Osteoblast (primary cell): ENCODE measurements around the gene CNTNAP5. TPM values are rescaled to one million over a fixed set of nuclear protein-coding genes. Genes with fewer than 3 reads are reported as not detected.
"Not testable (repeated sequence)": the region's sequence is repeated elsewhere in the genome, so short reads cannot be mapped to it uniquely, and the experiment has no call there.

Experiments
- DNase-seq: peaks from one replicate; pipeline ENCODE4 v3.0.0; 2011; ENCODE audit warnings: low spot score, mixed read lengths; ENCODE audit not compliant: insufficient read length; ENCODE audit errors: missing footprints
- H2AFZ ChIP-seq: 2 replicates; pipeline ENCODE4 v1.6.0; 2011; ENCODE audit warnings: mild to moderate bottlenecking, low read length
- H3K27ac ChIP-seq: 2 replicates; pipeline ENCODE4 v1.5.1; 2011; ENCODE audit warnings: mild to moderate bottlenecking, low read depth, low read length, moderate library complexity
- H3K27me3 ChIP-seq: 2 replicates; pipeline ENCODE4 v1.6.0; 2012; ENCODE audit warnings: mild to moderate bottlenecking, control low read depth, inconsistent platforms, low read length, moderate library complexity; ENCODE audit not compliant: insufficient read depth
- H3K36me3 ChIP-seq: 2 replicates; pipeline ENCODE4 v1.5.1; 2011; ENCODE audit warnings: mild to moderate bottlenecking, low read length, control low read depth, moderate library complexity; ENCODE audit not compliant: insufficient read depth
- H3K4me1 ChIP-seq: 2 replicates; pipeline ENCODE4 v1.5.1; 2011; ENCODE audit warnings: mild to moderate bottlenecking, low read length, control low read depth, moderate library complexity; ENCODE audit not compliant: insufficient read depth
- H3K4me2 ChIP-seq: 2 replicates; pipeline ENCODE4 v1.6.0; 2011; ENCODE audit warnings: mild to moderate bottlenecking, low read length; ENCODE audit not compliant: insufficient read depth
- H3K4me3 ChIP-seq: fragments of 200-600 bp; sonication (generic); 3 replicates; pipeline ENCODE4 v1.5.1; 2012; ENCODE audit warnings: mild to moderate bottlenecking, low read length, inconsistent platforms; ENCODE audit not compliant: insufficient read depth
- H3K79me2 ChIP-seq: 2 replicates; pipeline ENCODE4 v1.6.0; 2012; ENCODE audit warnings: mild to moderate bottlenecking, low read length, control low read depth, inconsistent platforms; ENCODE audit not compliant: insufficient read depth
- H3K9me3 ChIP-seq: 2 replicates; pipeline ENCODE4 v1.5.1; 2011; ENCODE audit warnings: low read depth, low read length, control low read depth
- H4K20me1 ChIP-seq: 2 replicates; pipeline ENCODE4 v1.6.0; 2012; ENCODE audit warnings: mild to moderate bottlenecking, low read length, control low read depth; ENCODE audit not compliant: insufficient read depth
- CTCF ChIP-seq: IDR thresholded peaks from 2 replicates; pipeline ENCODE4 v1.5.1; 2011; ENCODE audit warnings: mild to moderate bottlenecking, low read depth, low read length, moderate library complexity; ENCODE audit errors: extremely low read depth
- total RNA-seq: library from RNA; depleted of rRNA; stranded (reverse); fragments of >200 nt; gene quantifications from 2 replicates; pipeline ENCODE4 v1.2.3, GENCODE V29; 2012

The CNTNAP5 gene
- total RNA-seq, 1 donor = not detected

DNA sequence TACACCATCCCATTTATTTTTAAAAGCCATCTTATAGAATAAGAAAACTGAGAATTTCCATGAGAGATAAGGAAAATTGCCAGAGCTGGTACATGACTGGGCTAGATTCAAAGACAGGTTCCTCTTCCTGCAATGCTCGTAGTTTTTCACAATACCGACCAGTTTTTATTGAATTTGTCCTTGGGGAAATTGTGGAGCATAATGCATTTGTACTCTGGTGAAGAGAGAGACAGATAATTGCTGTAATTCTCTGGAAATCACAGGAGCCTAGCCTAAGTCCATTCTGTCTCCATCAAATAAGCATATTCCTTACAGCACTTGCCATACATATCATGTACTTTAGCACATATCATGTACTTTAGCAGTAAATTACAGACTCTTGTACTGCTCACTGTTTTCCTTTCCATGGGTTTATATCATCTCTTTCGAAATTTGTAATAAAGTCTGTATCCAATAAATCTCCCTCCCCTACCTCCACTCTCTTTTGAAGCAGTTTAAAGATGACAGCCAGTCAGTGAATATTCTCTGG is 355.2 kb downstream of the CNTNAP5 start:
- H3K4me1 ChIP-seq = no peaks in the 10 kb centered on the region
- H4K20me1 ChIP-seq = no peaks in the 10 kb centered on the region
- no peak overlapping the region for H3K27ac ChIP-seq
- no peak overlapping the region for H3K4me2 ChIP-seq
- H3K4me3 ChIP-seq = no peak overlapping the region
- TF ChIP-seq CTCF = no peak
- no peaks in the 10 kb centered on the region for H3K27me3 ChIP-seq
- H3K9me3 ChIP-seq = no peaks in the 10 kb centered on the region
- no peak for DNase-seq
- no peaks in the 10 kb centered on the region for H3K79me2 ChIP-seq
- H3K36me3 ChIP-seq = no peaks in the 10 kb centered on the region
- no peak overlapping the region for H2AFZ ChIP-seq

GRCh38 chr2:124382067-124382618 is 357.1 kb downstream of the CNTNAP5 start:
- Histone ChIP-seq H3K9me3 (no peaks in the 10 kb centered on the region), H3K27me3 (no peaks in the 10 kb centered on the region), H3K4me3 (no peak overlapping the region), H3K36me3 (no peaks in the 10 kb centered on the region), H3K27ac (no peak overlapping the region), H4K20me1 (no peaks in the 10 kb centered on the region), H2AFZ (no peak overlapping the region), H3K4me1 (no peaks in the 10 kb centered on the region), H3K4me2 (no peak overlapping the region), H3K79me2 (no peaks in the 10 kb centered on the region)
- no peak for TF ChIP-seq CTCF
- no peak for DNase-seq

DNA sequence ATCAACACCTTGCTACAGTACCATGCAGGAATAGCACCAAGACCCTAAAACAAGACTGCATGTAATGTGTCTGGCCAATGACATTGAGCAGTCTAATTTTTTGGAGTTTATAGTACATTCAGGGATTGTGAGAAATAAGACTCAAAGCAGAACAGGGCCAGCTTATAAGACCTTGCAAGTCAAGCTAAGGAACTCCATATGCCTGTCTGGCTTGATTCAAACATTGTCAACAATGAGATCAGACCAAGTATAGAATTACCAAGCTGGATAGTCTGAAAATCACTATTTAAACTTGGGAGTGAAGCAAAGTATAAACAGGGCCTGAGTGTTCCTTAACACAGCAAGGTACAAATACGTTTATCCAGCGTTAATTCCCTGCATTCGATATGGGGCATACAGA is 370.9 kb downstream of the CNTNAP5 start:
- H3K79me2 ChIP-seq = no peaks in the 10 kb centered on the region
- H3K4me1 ChIP-seq = no peaks in the 10 kb centered on the region

GRCh38 chr2:124402274-124402673 is 377.2 kb downstream of the CNTNAP5 start:
- no peak for DNase-seq
- Histone ChIP-seq H3K27me3 (no peaks in the 10 kb centered on the region), H3K4me3 (no peak overlapping the region), H3K4me2 (no peak overlapping the region), H3K27ac (no peak overlapping the region), H2AFZ (no peak overlapping the region), H3K4me1 (no peaks in the 10 kb centered on the region), H3K9me3 (peaks cover 3% of the 10 kb centered on the region), H3K36me3 (no peaks in the 10 kb centered on the region), H3K79me2 (no peaks in the 10 kb centered on the region), H4K20me1 (no peaks in the 10 kb centered on the region)
- no peak for TF ChIP-seq CTCF

More for the DNA sequence above, 370.9 kb downstream of the CNTNAP5 start:
- no peaks in the 10 kb centered on the region for H3K9me3 ChIP-seq
- no peaks in the 10 kb centered on the region for H3K36me3 ChIP-seq
- H2AFZ ChIP-seq = no peak overlapping the region
- H3K27me3 ChIP-seq = no peaks in the 10 kb centered on the region
- no peak overlapping the region for H3K4me3 ChIP-seq
- H4K20me1 ChIP-seq = no peaks in the 10 kb centered on the region
- TF ChIP-seq CTCF = no peak
- H3K27ac ChIP-seq = no peak overlapping the region
- no peak overlapping the region for H3K4me2 ChIP-seq
- DNase-seq = no peak

GRCh38 chr2:124407836-124408534 is 382.9 kb downstream of the CNTNAP5 start:
- H3K79me2 ChIP-seq, H2AFZ ChIP-seq, H4K20me1 ChIP-seq, H3K27ac ChIP-seq, H3K36me3 ChIP-seq, DNase-seq, H3K4me3 ChIP-seq, H3K4me2 ChIP-seq, H3K4me1 ChIP-seq, H3K27me3 ChIP-seq, H3K9me3 ChIP-seq: not testable (repeated sequence)
